ENCODE data around the gene CFAP58.

GRCh38 chr10:104479906-104480593 lies 126.4 kb downstream of the CFAP58 start:
- TF ChIP-seq POLR2AphosphoS5 (IDR thresholded peaks at IDR 0.05; ENCODE audit: low read depth, low read length) (no peak), TAF1 (IDR thresholded peaks at IDR 0.05; ENCODE audit: borderline replicate concordance, insufficient read depth, low read length) (no peak), REST (IDR thresholded peaks at IDR 0.05; ENCODE audit: insufficient read depth in 1 of 2, low read depth in 2 of 2, low read length in 2 of 2) (no peak), SIN3A (IDR thresholded peaks at IDR 0.05; ENCODE audit: borderline replicate concordance, insufficient read depth, low read length) (no peak), FOXP2 (optimal IDR thresholded peaks at IDR 0.05; ENCODE audit: borderline replicate concordance, extremely low read depth, extremely low read length, insufficient read depth) (no peak)
